Body of pancreas (tissue), 4 donors: ENCODE results near the gene PRSS56. TPM values are rescaled to one million over a fixed set of nuclear protein-coding genes. Genes with fewer than 3 reads are reported as not detected.

Experiments used
- ATAC-seq: fragments of 150-250 bp; one replicate; pipeline ENCODE4 v1.9.1; 2016
- DNase-seq, 4 donors: peaks; one replicate each; pipeline ENCODE4 v3.0.0-alpha.2; 2019
- H3K27ac ChIP-seq, 4 donors: fragments of 200-600 bp; sonication (generic); 1 replicate in 3 of 4; 2 replicates in 1 of 4; pipeline versions ENCODE4 v1.5.1 to v1.6.1; 2016 to 2019; ENCODE audit warnings: mild to moderate bottlenecking in 1 of 4, mixed read lengths in 1 of 4, moderate library complexity in 1 of 4
- H3K27me3 ChIP-seq, 2 donors: fragments of 200-600 bp; sonication (generic); one replicate each; pipeline ENCODE4 v1.6.0; 2016; ENCODE audit warnings: mild to moderate bottlenecking in 1 of 2
- H3K36me3 ChIP-seq, 2 donors: fragments of 200-600 bp; sonication (generic); replicated peaks in 1 of 2; 2 replicates each; pipeline ENCODE4 v1.5.1; 2016; ENCODE audit warnings: low read depth in 2 of 2; ENCODE audit not compliant: insufficient read depth in 1 of 2
- H3K4me1 ChIP-seq: fragments of 200-600 bp; sonication (generic); one replicate; pipeline ENCODE4 v1.6.0; 2016
- H3K4me3 ChIP-seq, 2 donors: fragments of 200-600 bp; sonication (generic); 1 replicate in 1 of 2; 2 replicates in 1 of 2; pipeline ENCODE4 v1.5.1; 2016 to 2019
- H3K9me3 ChIP-seq, 3 donors: fragments of 200-600 bp; sonication (generic); 1 replicate in 2 of 3; 2 replicates in 1 of 3; pipeline ENCODE4 v1.5.1; 2016
- CTCF ChIP-seq, 7 experiments: fragments of 450-650 bp in 4 of 7; fragments of 200-600 bp in 3 of 7; sonication (generic) in 3 of 7; IDR thresholded peaks; one replicate each; pipeline ENCODE4 v1.5.1; 2016 to 2019; ENCODE audit warnings: antibody characterized with exemption in 7 of 7
- POLR2A ChIP-seq, 3 donors: fragments of 450-650 bp; IDR thresholded peaks; one replicate each; pipeline ENCODE4 v1.6.1; 2016; ENCODE audit warnings: antibody characterized with exemption in 3 of 3, mild to moderate bottlenecking in 2 of 3
- WGBS, 2 donors: methylation state at CpG; one replicate each; pipeline ENCODE4 v1.1.5; 2017; 5-methylcytosine and 5-hydroxymethylcytosine counted together
- intact Hi-C: fragments of 100-400 bp; cut with DNase I; formaldehyde crosslinking; loops from one replicate; pipeline ENCODE4 v1.15.1; 2023
- total RNA-seq, 2 donors: library from RNA; depleted of rRNA; stranded (reverse); fragments of >200 nt; gene quantifications; one replicate each; pipeline ENCODE4 v1.1.0, GENCODE V29; 2016

Gene PRSS56
- total RNA-seq, 2 donors from 2014 or later = not detected

DNA sequence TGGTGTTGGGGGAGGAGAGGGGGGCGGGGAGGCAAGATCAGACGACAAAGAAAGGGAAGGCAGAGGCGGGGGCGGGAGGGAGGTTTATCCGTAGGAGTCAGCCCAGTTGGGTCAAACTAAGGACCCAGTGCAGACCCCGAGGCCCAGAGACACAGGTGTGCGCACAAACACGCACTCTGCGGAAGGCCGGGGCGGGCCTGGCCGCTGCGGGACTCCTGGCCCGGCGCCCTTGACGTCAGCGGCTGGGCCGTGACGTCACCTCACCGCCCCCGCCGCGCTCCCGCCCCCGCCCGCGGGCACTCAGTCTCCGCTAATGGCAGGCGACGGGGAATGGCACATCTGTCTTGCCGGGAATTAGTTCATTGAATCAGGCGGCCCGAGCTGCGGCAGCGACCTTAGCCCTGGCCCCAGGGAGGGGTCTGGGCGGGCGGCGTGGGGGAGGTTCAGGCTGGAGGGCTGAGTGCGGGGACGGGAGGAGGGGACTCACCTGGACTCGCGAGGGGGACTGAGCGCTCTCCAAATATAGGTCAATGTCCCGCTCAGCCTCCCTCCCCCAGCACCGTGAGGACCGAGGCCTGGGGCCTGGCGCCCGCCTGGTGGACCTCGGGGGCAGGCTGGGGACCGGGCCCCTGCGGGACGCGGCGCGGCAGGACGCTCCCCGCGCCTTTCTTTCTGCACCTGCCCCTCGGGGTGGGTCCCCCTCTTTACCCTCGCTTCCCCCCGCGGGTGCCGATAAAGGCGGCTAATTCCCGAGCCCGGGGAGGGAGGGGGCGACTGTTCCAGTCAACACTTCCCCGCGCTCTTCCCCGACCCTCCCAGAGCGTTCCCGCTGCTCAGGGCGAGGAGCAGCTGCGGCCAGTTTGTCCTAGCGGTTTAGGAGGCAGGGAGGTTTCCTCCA lies 17.0 kb upstream of the PRSS56 start:
- peaks cover 22% of the 10 kb centered on the region for H3K4me1 ChIP-seq

GRCh38 chr2:232503809-232504323 lies 16.3 kb upstream of the PRSS56 start:
- no peak overlapping the region for H3K27ac ChIP-seq
- no peak overlapping the region for H3K4me3 ChIP-seq
- peaks cover 0 to 6% of the 10 kb centered on the region in 2 donors for H3K27me3 ChIP-seq
- no peak for ATAC-seq
- TF ChIP-seq POLR2A (IDR thresholded peaks at IDR 0.05) (no peak), CTCF (IDR thresholded peaks at IDR 0.05) (no peak)
- no peaks in the 10 kb centered on the region for H3K36me3 ChIP-seq
- 59 to 75% methylated on average over 15 to 16 of the region's 16 CpGs for WGBS, 2 donors
- no peaks in the 10 kb centered on the region for H3K9me3 ChIP-seq
- intact Hi-C loops = no loop called here
- peaks cover 22% of the 10 kb centered on the region for H3K4me1 ChIP-seq
- no peak for DNase-seq

More for the DNA sequence above, 17.0 kb upstream of the PRSS56 start:
- intact Hi-C loops = no loop called here
- H3K27me3 ChIP-seq = peaks cover 0 to 6% of the 10 kb centered on the region in 2 donors
- ATAC-seq (peak; percentile 25), DNase-seq (peak in 3 of 4 donors; percentile 23 to 32 (median 27))
- TF ChIP-seq POLR2A (IDR thresholded peaks at IDR 0.05) (no peak), CTCF (IDR thresholded peaks at IDR 0.05) (no peak)
- 23 to 37% methylated on average over 36 to 61 of the region's 75 CpGs for WGBS, 2 donors
- H3K27ac ChIP-seq = no peak overlapping the region
- H3K4me3 ChIP-seq = no peak overlapping the region
- no peaks in the 10 kb centered on the region for H3K9me3 ChIP-seq
- no peaks in the 10 kb centered on the region for H3K36me3 ChIP-seq

- no peaks in the 10 kb centered on the region for H3K36me3 ChIP-seq
- no peaks in the 10 kb centered on the region for H3K9me3 ChIP-seq
- H3K27me3 ChIP-seq = peaks cover 0 to 6% of the 10 kb centered on the region in 2 donors
- no peak overlapping the region for H3K27ac ChIP-seq
- intact Hi-C loops = no loop called here
- TF ChIP-seq CTCF (IDR thresholded peaks at IDR 0.05) (no peak), POLR2A (IDR thresholded peaks at IDR 0.05) (no peak)
- no peak for DNase-seq
- H3K4me1 ChIP-seq = peaks cover 22% of the 10 kb centered on the region
- no peak overlapping the region for H3K4me3 ChIP-seq
- 90 to 91% methylated on average over 2 of the region's 2 CpGs for WGBS, 2 donors
- ATAC-seq = no peak
These were observed 15.8 kb upstream of the PRSS56 start for GRCh38 chr2:232504438-232504837.

GRCh38 chr2:232505856-232506255 lies 14.3 kb upstream of the PRSS56 start:
- Histone ChIP-seq H3K4me3 (no peak overlapping the region), H3K27me3 (peaks cover 0 to 6% of the 10 kb centered on the region in 2 donors), H3K36me3 (no peaks in the 10 kb centered on the region), H3K9me3 (no peaks in the 10 kb centered on the region), H3K4me1 (peaks cover 22% of the 10 kb centered on the region), H3K27ac (no peak overlapping the region)
- DNase-seq (no peak), ATAC-seq (no peak)
- 60 to 65% methylated on average over 9 of the region's 10 CpGs for WGBS, 2 donors
- TF ChIP-seq POLR2A (IDR thresholded peaks at IDR 0.05) = no peak
- no peak for TF ChIP-seq CTCF (IDR thresholded peaks at IDR 0.05)
- intact Hi-C loops = no loop called here
